NCI-H2107 treated with DMSO at 0.1 percent for 48 hours (cell line): ENCODE results near the gene TAGAP.

Experiments used
- DNase-seq: peaks from one replicate; lab custom pipeline; 2025; ENCODE audit not compliant: unreplicated experiment; lab: John Stamatoyannopoulos, UW

Gene TAGAP

DNA sequence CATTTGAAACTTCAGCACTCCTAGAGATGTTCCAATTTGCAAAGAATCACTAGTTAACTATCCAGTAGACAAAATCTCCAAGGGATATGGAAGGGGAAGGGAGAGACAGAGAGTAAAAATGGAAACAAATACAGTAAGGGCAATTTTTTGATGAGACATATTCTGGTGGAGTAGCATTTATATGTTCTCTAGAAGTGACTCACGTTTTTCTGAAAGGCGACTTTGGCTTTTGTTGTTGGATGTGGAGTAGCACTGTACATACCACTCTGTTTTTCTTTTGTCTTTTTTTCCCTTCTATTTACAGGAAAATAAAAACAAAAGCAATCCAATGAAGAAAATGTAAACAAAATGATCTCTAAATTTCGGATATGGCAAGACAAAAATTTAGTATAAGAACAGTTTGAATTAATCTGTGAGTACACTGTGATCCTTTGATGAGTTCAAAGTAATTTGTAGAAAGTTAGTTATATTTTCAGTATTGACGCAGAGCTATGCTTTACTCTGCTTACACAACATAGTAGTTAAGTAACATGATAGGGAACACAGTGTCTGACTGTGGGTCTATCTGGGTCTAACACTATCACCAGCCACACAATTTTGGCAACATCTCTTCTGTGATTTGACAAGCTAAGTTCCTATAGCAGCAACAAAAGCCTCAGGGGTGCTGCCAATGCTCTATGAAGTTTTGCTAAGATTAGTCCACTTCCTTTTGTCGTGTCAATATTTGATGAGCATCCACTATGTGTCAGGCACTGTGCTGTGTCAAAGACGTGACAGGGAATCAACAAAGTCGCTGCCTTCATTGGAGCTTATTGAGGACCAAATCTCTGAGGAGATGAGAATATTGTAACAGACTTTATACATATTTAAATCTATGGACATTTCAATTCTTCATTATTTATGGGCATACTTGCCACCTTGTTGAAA, 27.3 kb upstream of the TAGAP start:
- DNase-seq = no peak

GRCh38 chr6:159068904-159069578, 24.2 kb upstream of the TAGAP start:
- DNase-seq = no peak

DNA sequence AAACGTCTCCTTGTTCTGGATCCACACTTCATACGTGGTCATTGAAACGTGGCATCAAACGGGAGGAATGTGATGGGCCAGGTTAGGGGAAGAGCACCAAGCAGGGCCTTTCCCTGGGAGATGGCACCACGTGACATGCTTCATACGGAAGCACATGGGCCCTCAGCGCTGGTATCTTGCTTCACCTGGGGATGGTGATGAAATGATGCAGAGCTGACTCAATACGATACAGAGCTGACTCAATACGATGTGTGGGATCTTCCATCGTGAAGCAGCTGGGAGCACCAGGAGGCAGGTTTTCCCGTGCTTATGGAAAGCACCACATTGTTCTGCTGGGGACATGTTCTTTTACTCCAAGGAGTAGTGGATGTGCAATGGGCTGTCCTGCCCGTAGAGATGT, 22.5 kb upstream of the TAGAP start:
- no peak for DNase-seq

- DNase-seq = no peak
Measured at GRCh38 chr6:159066483-159066882, 21.7 kb upstream of the TAGAP start.

DNA sequence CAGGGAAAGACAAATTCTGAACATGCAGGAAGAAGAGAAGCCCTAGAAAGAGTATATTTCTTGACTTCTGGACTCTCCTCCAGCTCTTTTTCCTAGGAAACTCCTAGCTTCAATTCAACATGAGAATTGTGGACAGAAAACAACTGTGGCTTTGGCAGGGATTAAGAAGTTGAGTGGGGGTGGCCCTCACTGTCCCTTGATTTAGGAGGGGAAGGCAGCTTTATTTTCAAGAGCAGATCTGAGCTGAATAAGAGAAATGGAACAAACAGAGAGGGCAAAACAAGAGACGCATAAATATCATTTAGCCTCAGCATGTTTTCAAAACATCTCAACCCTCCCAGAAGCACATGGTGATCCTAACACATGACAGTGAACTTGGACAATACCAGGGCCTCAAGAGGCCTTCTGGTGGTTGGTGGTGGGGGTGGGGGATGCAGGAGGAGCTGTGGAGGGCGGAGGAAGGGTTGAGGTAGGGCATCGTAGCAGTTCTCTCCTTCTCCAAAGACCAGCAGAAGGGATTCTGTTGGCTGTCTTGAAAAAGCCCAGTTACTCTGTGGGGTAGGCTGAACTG, 21.1 kb upstream of the TAGAP start:
- no peak for DNase-seq

DNA sequence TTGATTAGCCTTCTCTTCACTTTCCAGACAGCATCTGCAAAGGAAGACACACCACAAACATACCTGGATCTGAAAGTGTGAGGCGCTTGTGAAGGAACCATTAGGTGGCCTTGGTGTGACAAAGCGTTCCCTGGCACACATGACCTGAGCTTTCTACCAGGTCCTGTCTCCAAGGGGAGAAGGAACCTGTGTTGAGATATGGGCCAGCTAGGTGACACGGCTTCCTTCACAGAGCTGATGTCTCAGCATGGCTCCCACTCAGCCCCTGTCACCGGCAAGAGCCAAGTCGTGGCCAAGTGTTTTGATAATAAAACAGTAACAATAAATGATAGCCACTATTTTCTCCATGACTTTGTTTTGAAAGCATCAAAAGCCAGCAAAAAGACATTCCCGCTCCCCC, 20.3 kb upstream of the TAGAP start:
- no peak for DNase-seq

DNA sequence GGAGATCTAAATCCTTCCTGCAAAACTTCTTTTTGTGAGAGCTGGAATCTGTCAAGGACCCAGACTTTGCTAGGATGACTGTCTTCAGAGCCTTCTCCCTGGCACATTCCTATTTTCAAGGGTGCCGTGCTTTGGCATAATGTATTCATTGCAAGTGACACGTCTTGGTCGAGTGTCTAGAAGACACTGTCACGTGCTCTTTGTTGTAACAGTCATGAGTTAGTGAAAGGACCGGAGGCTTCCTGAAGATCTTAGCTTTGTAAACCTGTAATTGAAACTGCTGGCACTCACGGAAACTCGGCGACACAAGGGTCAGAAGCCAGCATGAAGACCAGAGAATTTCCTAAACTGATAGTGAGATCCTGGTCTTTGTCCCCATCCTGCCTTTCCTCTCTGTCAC, 19.7 kb upstream of the TAGAP start:
- DNase-seq = no peak

DNA sequence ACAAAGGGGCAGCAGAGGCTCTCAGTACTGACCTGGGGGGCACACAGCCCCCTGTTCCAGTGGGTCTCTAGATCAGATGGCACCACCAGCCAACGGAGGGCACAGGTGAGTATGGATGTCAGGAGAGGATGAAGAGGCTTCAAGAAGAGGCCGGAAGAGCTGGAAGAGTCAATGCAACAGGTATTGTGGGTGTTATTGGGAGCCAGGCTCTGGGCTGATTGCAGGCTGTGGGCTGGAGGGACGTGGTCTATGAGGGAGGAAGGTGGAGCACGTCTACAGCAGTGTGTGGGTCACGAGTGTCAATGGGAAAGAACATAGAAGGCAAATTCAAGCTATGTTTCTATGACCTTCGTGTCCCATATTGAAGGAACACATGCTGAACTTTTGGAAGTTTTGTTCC, 18.8 kb upstream of the TAGAP start:
- DNase-seq = no peak

- DNase-seq = no peak
Measured at GRCh38 chr6:159062976-159063375, 18.2 kb upstream of the TAGAP start.

- no peak for DNase-seq
Measured at GRCh38 chr6:159062564-159062945, 17.8 kb upstream of the TAGAP start.

DNA sequence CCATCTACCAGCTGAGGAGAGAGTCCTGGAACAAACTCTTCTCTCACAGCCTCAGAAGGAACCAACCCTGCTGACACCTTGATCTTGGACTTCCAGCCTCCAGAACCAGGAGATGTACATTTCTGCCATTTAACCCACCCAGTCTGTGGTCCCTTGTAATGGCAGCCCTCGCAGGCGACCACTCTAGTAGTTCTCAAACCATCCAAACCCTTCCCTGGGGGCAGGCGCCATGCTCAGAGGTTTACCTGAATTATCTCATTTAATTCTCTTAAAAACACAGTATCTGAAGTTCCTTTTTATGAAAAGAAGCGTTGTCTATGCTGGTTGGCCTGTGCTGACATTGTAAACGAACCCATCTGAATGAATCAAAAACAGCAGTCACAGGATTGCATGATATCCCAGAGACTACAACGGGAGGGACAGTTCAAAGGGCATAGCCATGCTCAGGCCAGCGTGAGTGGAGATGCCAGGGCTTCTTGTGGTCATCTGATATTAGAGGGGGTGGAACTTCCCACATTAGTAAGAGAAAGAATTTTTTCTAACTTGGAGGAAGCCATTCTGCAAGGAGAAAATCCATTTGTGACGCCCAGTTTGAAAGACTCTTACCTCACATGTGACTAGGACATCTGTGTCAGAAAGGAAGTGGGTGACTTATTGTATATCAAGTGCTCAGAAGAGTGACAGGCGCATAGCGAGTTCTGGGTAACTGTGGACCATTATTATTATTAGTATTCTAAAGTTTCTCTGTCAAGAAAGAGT, 17.2 kb upstream of the TAGAP start:
- no peak for DNase-seq

DNA sequence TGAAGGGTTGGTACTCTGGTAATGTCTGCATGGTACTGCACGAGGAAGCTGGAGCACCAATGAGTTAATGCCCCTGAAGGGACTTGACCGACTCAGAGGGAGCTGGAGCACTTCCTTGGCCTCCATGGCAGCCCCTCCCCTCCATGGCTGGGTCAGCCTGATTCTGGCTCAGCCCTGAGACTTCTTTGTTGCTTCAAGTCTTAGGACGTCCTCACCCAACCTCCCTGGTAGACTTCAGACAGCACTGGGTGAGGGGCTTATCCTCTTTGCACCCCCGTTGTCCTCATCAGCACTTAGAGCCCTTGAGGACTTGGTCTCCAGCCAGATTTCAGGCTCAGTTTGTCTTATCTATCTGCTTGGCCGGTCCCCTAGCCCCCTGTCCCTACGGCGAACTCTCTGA, 16.4 kb upstream of the TAGAP start:
- DNase-seq = no peak

DNA sequence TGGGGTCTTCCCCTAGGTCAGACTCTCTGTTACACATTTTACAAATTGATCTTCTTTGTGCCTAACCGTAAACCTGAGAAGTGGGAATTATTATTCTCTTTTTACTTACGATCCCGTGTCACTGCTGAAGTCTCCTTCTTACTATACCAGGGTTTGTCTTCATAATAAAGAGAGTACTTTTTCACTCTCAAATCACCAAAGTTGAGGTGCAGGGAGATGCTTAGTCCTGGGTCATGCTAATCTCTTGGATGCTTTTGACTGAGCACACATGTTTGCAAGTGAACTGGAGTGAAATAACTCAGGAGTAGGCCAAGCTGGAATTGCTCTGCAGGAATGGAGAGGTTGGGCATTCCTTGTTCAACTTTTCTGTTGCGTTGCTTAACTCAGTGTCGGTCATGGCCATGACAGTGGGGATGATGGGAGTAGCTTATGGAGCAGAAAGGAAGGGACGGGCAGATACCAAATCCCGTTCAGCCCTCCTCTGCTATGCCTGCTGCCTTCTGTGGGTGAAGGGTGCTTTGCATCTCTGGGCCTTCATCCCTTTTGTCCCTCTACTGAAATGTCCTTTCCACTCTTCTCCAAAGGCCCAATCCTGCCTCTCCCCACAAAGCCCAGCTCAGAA, 15.2 kb upstream of the TAGAP start:
- DNase-seq = no peak

DNA sequence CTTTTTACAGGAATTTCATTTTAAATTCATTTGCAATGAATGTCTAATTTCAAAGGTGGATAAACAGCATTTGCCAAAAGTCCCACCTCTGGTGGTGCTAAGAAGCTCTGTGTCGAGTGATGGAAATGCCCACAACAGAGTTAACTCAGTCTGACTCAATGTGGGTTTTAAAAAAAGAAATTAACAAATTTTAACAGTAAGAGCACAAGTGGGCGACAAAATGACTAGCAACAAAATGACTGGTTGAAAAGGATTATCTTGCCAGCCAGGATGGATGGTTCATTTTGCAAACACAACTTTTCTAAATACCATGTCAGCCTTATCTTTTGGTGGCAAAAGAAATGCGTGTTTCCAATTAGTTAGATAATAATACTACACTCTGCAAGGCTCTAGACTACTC, 14.3 kb upstream of the TAGAP start:
- no peak for DNase-seq

GRCh38 chr6:159056899-159057298, 12.1 kb upstream of the TAGAP start:
- no peak for DNase-seq

DNA sequence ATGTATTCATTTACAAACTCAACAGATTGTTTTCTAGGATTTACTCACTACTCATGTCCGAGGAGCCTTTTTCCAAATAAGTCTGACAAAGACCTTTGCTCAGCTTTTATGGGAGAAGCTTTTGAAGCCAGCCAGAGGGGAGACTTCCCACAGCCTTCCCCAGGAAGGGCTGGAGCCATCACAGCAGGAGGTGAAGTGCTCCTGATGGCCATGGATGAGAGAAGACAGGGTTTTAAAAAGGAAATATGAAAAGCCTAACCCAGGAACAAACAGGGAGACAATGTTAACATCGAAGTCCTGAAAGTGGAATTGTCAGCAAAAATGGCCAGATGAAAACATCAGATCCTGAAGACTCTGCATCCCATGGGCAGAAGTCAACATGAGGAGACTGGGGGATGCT, 11.6 kb upstream of the TAGAP start:
- DNase-seq = no peak

- DNase-seq = no peak
Measured at GRCh38 chr6:159056003-159056402, 11.2 kb upstream of the TAGAP start.

GRCh38 chr6:159053781-159054398, 9.1 kb upstream of the TAGAP start:
- no peak for DNase-seq

- no peak for DNase-seq
Measured at GRCh38 chr6:159052720-159053119, 7.9 kb upstream of the TAGAP start.

DNA sequence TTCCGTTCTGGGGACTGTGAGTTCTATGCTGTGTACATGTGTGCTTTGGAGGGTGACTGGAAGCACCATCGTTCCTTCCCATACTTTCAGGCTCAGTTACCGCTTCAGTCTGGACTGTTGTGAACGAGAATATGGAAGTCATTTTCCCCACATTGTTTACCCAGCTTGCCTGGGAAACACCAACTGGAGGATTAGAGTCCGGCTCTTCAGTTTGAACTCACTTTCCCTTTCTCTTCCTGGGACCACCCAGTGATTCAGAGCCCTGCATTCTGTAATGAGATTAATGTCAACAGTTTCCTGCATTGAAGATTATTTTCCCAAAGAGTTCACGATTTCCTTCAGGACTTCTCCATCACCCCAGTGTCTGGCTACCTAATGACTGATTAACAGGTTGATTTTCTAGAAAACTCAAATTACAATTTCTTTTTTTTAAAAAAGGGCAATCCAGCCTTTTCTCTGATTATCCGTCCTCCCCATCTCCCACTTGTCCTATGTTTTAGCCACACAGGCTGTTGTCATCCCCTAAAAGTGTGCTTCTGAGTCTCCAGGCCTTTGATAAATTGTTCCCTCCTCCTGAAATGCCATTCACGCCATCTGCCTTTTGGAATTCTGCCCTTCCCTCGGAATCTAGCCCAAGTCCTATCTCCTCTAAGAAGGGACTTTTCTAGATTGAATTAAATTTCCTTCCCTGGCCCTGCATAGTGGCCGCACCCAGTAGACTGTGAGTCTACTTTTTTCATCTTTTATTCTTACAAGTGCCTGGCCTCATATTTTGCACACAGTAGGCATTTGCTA, 3.3 kb upstream of the TAGAP start:
- no peak for DNase-seq
